NOMO-1 treated with DMSO at 0.1 percent for 48 hours (cell line): ENCODE measurements around the gene LGR5.
"Not testable (repeated sequence)": the region's sequence is repeated elsewhere in the genome, so short reads cannot be mapped to it uniquely, and the experiment has no call there.

ENCODE experiments used
- DNase-seq: peaks from one replicate; lab custom pipeline; 2025; ENCODE audit not compliant: unreplicated experiment; lab: John Stamatoyannopoulos, UW

The LGR5 gene

GRCh38 chr12:71541583-71541982 is 102.0 kb downstream of the LGR5 start:
- DNase-seq, result no peak

- DNase-seq, result no peak
Measured at GRCh38 chr12:71546322-71546861, 106.8 kb downstream of the LGR5 start.

GRCh38 chr12:71548893-71549292 is 109.3 kb downstream of the LGR5 start:
- no peak for DNase-seq

- peak; percentile 44 for DNase-seq
Measured at GRCh38 chr12:71551529-71551928, 111.9 kb downstream of the LGR5 start.

GRCh38 chr12:71552728-71553501 is 113.3 kb downstream of the LGR5 start:
- DNase-seq, result no peak

GRCh38 chr12:71555191-71555590 is 115.6 kb downstream of the LGR5 start:
- DNase-seq, result no peak

GRCh38 chr12:71555789-71556188 is 116.2 kb downstream of the LGR5 start:
- DNase-seq, result not testable (repeated sequence)

- DNase-seq, result no peak
Measured at GRCh38 chr12:71556448-71556847, 116.8 kb downstream of the LGR5 start.

- no peak for DNase-seq
Measured at GRCh38 chr12:71556875-71557274, 117.3 kb downstream of the LGR5 start.

GRCh38 chr12:71558445-71558844 is 118.8 kb downstream of the LGR5 start:
- DNase-seq, result no peak

- DNase-seq, result no peak
Measured at GRCh38 chr12:71562676-71563595, 123.3 kb downstream of the LGR5 start.

GRCh38 chr12:71565535-71565934 is 125.9 kb downstream of the LGR5 start:
- DNase-seq, result no peak

GRCh38 chr12:71566655-71567054 is 127.1 kb downstream of the LGR5 start:
- no peak for DNase-seq

- DNase-seq, result no peak
Measured at GRCh38 chr12:71567537-71567936, 127.9 kb downstream of the LGR5 start.

- DNase-seq, result not testable (repeated sequence)
Measured at GRCh38 chr12:71569885-71570284, 130.3 kb downstream of the LGR5 start.

GRCh38 chr12:71576496-71576895 is 136.9 kb downstream of the LGR5 start:
- DNase-seq, result no peak

GRCh38 chr12:71578694-71579258 is 139.2 kb downstream of the LGR5 start:
- DNase-seq, result no peak

GRCh38 chr12:71581206-71581605 is 141.6 kb downstream of the LGR5 start:
- DNase-seq, result no peak

GRCh38 chr12:71582925-71583324 is 143.3 kb downstream of the LGR5 start:
- no peak for DNase-seq

GRCh38 chr12:71584356-71584755 is 144.8 kb downstream of the LGR5 start:
- no peak for DNase-seq

- DNase-seq, result no peak
Measured at GRCh38 chr12:71585218-71585617, 145.6 kb downstream of the LGR5 start.
